ENCODE results near the gene PTPRG. TPM values are rescaled to one million over a fixed set of nuclear protein-coding genes. Genes with fewer than 3 reads are reported as not detected.
"Not testable (repeated sequence)": the region's sequence is repeated elsewhere in the genome, so short reads cannot be mapped to it uniquely, and the experiment has no call there.

Gene PTPRG
- total RNA-seq, 1 donor = 148 TPM

DNA sequence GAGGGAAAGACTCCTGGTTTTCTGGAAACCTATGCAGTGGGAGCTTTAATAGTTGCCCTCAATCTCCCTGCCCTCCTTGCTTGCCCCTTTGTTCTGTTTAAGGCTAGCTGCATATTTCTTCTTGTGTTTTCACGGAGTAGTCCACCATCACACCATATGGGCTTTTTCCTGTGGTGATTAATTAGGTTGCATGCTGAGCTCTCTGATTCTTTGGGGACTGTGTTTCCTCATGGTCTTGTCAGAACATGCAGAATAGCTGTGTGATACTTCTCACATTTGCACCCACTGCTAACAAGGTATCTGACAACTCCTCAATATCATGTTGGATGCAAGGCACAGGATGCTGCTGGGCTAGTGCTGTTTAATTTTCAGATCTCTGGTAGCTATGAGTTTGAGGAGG is 139.6 kb downstream of the PTPRG start:
- H3K27ac ChIP-seq (ENCODE audit: low read depth, low read length) = no peak overlapping the region
- H3K4me2 ChIP-seq (ENCODE audit: insufficient read depth, low read length) = no peak overlapping the region
- no peak overlapping the region for H2AFZ ChIP-seq (ENCODE audit: low read length)
- no peaks in the 10 kb centered on the region for H3K27me3 ChIP-seq (ENCODE audit: insufficient read depth, low read length)
- H3K36me3 ChIP-seq (ENCODE audit: insufficient read depth, low read length) = no peaks in the 10 kb centered on the region
- peaks cover 17% of the 10 kb centered on the region for H3K79me2 ChIP-seq (ENCODE audit: insufficient read depth, low read length)
- H3K9me3 ChIP-seq (ENCODE audit: low read depth, low read length) = no peaks in the 10 kb centered on the region
- DNase-seq (ENCODE audit: insufficient read length, low spot score, missing footprints) = no peak
- no peaks in the 10 kb centered on the region for H3K4me1 ChIP-seq (ENCODE audit: insufficient read depth, low read length)
- H3K4me3 ChIP-seq (ENCODE audit: insufficient read depth, low read length) = no peak overlapping the region
- peaks cover 20% of the 10 kb centered on the region for H4K20me1 ChIP-seq (ENCODE audit: insufficient read depth, low read length)
- TF ChIP-seq, protein P1, sequence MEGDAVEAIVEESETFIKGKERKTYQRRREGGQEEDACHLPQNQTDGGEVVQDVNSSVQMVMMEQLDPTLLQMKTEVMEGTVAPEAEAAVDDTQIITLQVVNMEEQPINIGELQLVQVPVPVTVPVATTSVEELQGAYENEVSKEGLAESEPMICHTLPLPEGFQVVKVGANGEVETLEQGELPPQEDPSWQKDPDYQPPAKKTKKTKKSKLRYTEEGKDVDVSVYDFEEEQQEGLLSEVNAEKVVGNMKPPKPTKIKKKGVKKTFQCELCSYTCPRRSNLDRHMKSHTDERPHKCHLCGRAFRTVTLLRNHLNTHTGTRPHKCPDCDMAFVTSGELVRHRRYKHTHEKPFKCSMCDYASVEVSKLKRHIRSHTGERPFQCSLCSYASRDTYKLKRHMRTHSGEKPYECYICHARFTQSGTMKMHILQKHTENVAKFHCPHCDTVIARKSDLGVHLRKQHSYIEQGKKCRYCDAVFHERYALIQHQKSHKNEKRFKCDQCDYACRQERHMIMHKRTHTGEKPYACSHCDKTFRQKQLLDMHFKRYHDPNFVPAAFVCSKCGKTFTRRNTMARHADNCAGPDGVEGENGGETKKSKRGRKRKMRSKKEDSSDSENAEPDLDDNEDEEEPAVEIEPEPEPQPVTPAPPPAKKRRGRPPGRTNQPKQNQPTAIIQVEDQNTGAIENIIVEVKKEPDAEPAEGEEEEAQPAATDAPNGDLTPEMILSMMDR (IDR thresholded peaks at IDR 0.05; ENCODE audit: extremely low read depth, low read depth, low read length) = no peak

DNA sequence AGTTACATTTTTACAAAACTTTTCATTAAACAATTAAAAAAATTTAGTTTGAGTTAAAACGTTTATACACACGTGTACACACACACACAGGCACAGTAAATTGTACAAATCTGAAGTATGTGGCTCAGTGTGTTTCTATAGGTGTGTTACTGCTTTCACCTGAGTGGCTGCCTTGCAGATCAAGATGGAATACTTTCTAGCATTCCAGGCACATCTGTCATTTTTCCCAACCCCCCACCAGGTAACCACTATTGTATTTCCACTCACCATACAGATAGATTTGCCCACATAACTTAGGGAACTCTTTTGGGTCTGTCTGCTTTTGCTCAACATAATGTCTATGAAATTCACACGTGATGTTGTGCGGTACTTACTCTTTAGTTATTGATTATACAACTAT is 141.1 kb downstream of the PTPRG start:
- Histone ChIP-seq H3K4me1 (ENCODE audit: insufficient read depth, low read length) (no peaks in the 10 kb centered on the region), H4K20me1 (ENCODE audit: insufficient read depth, low read length) (peaks cover 12% of the 10 kb centered on the region), H3K4me3 (ENCODE audit: insufficient read depth, low read length) (no peak overlapping the region), H3K27me3 (ENCODE audit: insufficient read depth, low read length) (no peaks in the 10 kb centered on the region), H3K4me2 (ENCODE audit: insufficient read depth, low read length) (no peak overlapping the region), H3K79me2 (ENCODE audit: insufficient read depth, low read length) (peaks cover 10% of the 10 kb centered on the region), H3K9me3 (ENCODE audit: low read depth, low read length) (no peaks in the 10 kb centered on the region), H2AFZ (ENCODE audit: low read length) (no peak overlapping the region), H3K27ac (ENCODE audit: low read depth, low read length) (no peak overlapping the region), H3K36me3 (ENCODE audit: insufficient read depth, low read length) (no peaks in the 10 kb centered on the region)
- TF ChIP-seq, protein P1 (IDR thresholded peaks at IDR 0.05; ENCODE audit: extremely low read depth, low read depth, low read length) = no peak
- DNase-seq (ENCODE audit: insufficient read length, low spot score, missing footprints) = no peak

DNA sequence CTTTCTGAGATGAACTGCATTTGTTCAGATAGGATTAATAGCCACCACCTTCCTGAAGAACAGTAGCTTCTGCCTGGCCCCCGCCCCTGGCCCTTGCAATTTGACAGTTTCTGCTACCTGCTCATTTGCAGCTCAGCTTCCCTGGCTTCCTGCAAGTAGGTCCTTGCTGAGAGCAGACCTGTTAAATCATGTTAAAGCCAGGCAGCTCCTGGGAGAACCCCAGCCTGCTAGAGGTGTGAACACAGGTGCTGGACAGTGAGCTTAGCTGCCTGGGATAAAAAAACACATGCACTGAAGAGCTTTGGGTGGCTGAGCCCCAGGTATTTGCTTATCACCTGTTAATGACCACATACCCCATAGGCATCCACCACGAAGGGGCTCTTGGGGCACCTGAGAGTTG is 143.4 kb downstream of the PTPRG start:
- Histone ChIP-seq H2AFZ (ENCODE audit: low read length) (no peak overlapping the region), H3K79me2 (ENCODE audit: insufficient read depth, low read length) (peaks cover 14% of the 10 kb centered on the region), H3K9me3 (ENCODE audit: low read depth, low read length) (no peaks in the 10 kb centered on the region), H3K4me3 (ENCODE audit: insufficient read depth, low read length) (no peak overlapping the region), H3K27ac (ENCODE audit: low read depth, low read length) (no peak overlapping the region), H3K36me3 (ENCODE audit: insufficient read depth, low read length) (no peaks in the 10 kb centered on the region), H3K27me3 (ENCODE audit: insufficient read depth, low read length) (no peaks in the 10 kb centered on the region), H4K20me1 (ENCODE audit: insufficient read depth, low read length) (peaks cover 12% of the 10 kb centered on the region), H3K4me1 (ENCODE audit: insufficient read depth, low read length) (peaks cover 3% of the 10 kb centered on the region), H3K4me2 (ENCODE audit: insufficient read depth, low read length) (no peak overlapping the region)
- no peak for DNase-seq (ENCODE audit: insufficient read length, low spot score, missing footprints)
- TF ChIP-seq, protein P1 (IDR thresholded peaks at IDR 0.05; ENCODE audit: extremely low read depth, low read depth, low read length) = no peak

DNA sequence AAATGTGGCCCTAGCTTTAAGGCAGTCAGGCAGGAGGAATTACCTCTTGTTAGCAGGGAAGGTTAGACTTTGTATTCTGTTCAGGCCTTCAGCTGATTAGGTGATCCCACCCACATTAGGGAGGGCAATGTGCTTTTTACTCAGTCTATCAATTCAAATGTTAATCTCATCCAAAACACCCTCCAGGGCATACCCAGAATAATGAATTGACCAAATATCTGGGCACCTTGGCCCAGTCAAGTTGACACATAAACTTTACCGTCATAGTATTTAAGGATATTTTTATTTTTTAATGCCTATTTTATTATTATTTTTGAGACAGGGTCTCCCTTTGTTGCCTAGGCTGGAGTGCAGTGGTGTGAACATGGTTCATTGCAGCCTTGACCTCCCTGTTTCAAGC is 146.1 kb downstream of the PTPRG start:
- TF ChIP-seq, protein P1 (IDR thresholded peaks at IDR 0.05; ENCODE audit: extremely low read depth, low read depth, low read length) = no peak

DNA sequence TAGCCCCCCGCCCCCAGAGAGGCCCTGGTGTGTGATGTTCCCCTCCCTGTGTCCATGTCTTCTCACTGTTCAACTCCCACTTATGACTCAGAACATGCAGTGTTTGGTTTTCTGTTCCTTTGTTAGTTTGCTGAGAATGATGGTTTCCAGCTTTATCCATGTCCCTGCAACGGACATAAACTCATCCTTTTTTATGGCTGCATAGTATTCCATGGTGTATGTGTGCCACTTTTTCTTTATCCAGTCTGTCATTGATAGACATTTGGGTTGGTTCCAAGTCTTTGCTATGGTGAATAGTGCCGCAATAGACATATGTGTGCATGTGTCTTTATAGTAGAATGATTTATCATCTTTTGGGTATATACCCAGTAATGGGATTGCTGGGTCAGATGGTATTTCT is 149.5 kb downstream of the PTPRG start:
- H2AFZ ChIP-seq (ENCODE audit: low read length); H3K4me2 ChIP-seq (ENCODE audit: insufficient read depth, low read length); H4K20me1 ChIP-seq (ENCODE audit: insufficient read depth, low read length); H3K27me3 ChIP-seq (ENCODE audit: insufficient read depth, low read length); H3K4me3 ChIP-seq (ENCODE audit: insufficient read depth, low read length); H3K27ac ChIP-seq (ENCODE audit: low read depth, low read length); H3K36me3 ChIP-seq (ENCODE audit: insufficient read depth, low read length); H3K4me1 ChIP-seq (ENCODE audit: insufficient read depth, low read length); DNase-seq (ENCODE audit: insufficient read length, low spot score, missing footprints); H3K9me3 ChIP-seq (ENCODE audit: low read depth, low read length): not testable (repeated sequence)
- H3K79me2 ChIP-seq (ENCODE audit: insufficient read depth, low read length) = peaks cover 21% of the 10 kb centered on the region

More for the DNA sequence above, 146.1 kb downstream of the PTPRG start:
- H3K9me3 ChIP-seq (ENCODE audit: low read depth, low read length) = no peaks in the 10 kb centered on the region
- no peaks in the 10 kb centered on the region for H3K36me3 ChIP-seq (ENCODE audit: insufficient read depth, low read length)
- H3K4me1 ChIP-seq (ENCODE audit: insufficient read depth, low read length) = peaks cover 3% of the 10 kb centered on the region
- H3K79me2 ChIP-seq (ENCODE audit: insufficient read depth, low read length) = peaks cover 15% of the 10 kb centered on the region
- no peak overlapping the region for H3K4me3 ChIP-seq (ENCODE audit: insufficient read depth, low read length)
- peaks cover 12% of the 10 kb centered on the region for H4K20me1 ChIP-seq (ENCODE audit: insufficient read depth, low read length)
- H3K4me2 ChIP-seq (ENCODE audit: insufficient read depth, low read length) = no peak overlapping the region
- H3K27me3 ChIP-seq (ENCODE audit: insufficient read depth, low read length) = no peaks in the 10 kb centered on the region
- DNase-seq (ENCODE audit: insufficient read length, low spot score, missing footprints) = no peak
- H2AFZ ChIP-seq (ENCODE audit: low read length) = no peak overlapping the region
- H3K27ac ChIP-seq (ENCODE audit: low read depth, low read length) = no peak overlapping the region

Data from osteoblast (primary cell).